HG02938 (cell line): ENCODE results near the gene PIGW.
"Not testable (repeated sequence)": the region's sequence is repeated elsewhere in the genome, so short reads cannot be mapped to it uniquely, and the experiment has no call there.

Experiments used
- ATAC-seq: cut with Tn5 transposase; IDR thresholded peaks from one replicate; pipeline ENCODE4 v1.9.1; 2021; ENCODE audit warnings: mild to moderate bottlenecking, moderate library complexity; ENCODE audit not compliant: unreplicated experiment

The PIGW gene

GRCh38 chr17:36507266-36507665 lies 27.5 kb upstream of the PIGW start:
- no peak for ATAC-seq

- not testable (repeated sequence) for ATAC-seq
These were observed 26.3 kb upstream of the PIGW start for GRCh38 chr17:36508439-36508838.

- no peak for ATAC-seq
These were observed 25.4 kb upstream of the PIGW start for GRCh38 chr17:36509272-36509985.

GRCh38 chr17:36510636-36511035 lies 24.2 kb upstream of the PIGW start:
- no peak for ATAC-seq

- no peak for ATAC-seq
These were observed 23.6 kb upstream of the PIGW start for GRCh38 chr17:36511216-36511615.

GRCh38 chr17:36512641-36513040 lies 22.1 kb upstream of the PIGW start:
- no peak for ATAC-seq

- no peak for ATAC-seq
These were observed 19.9 kb upstream of the PIGW start for GRCh38 chr17:36514856-36515255.

- ATAC-seq, result no peak
These were observed 18.9 kb upstream of the PIGW start for GRCh38 chr17:36515837-36516236.

- no peak for ATAC-seq
These were observed 11.7 kb upstream of the PIGW start for GRCh38 chr17:36523113-36523512.

GRCh38 chr17:36524428-36524876 lies 10.3 kb upstream of the PIGW start:
- ATAC-seq, result no peak

GRCh38 chr17:36525113-36525512 lies 9.7 kb upstream of the PIGW start:
- no peak for ATAC-seq

GRCh38 chr17:36525888-36526287 lies 8.9 kb upstream of the PIGW start:
- no peak for ATAC-seq

GRCh38 chr17:36527621-36528250 lies 7.1 kb upstream of the PIGW start:
- ATAC-seq, result no peak

GRCh38 chr17:36529121-36529520 lies 5.7 kb upstream of the PIGW start:
- ATAC-seq, result no peak

GRCh38 chr17:36532435-36532975 lies 2.3 kb upstream of the PIGW start:
- no peak for ATAC-seq

- ATAC-seq, result peak; percentile 35
These were observed 600 bp upstream of the PIGW start for GRCh38 chr17:36533935-36534839.

GRCh38 chr17:36535669-36536081 lies 888 bp downstream of the PIGW start:
- peak; percentile 15 for ATAC-seq

- ATAC-seq, result no peak
These were observed 5.9 kb downstream of the PIGW start for GRCh38 chr17:36540696-36541095.

- ATAC-seq, result no peak
These were observed 8.0 kb downstream of the PIGW start for GRCh38 chr17:36542755-36543154.

GRCh38 chr17:36544044-36544306 lies 9.2 kb downstream of the PIGW start:
- ATAC-seq, result peak; percentile 5

GRCh38 chr17:36544307-36545076 lies 9.7 kb downstream of the PIGW start, which contains the start of gene GGNBP2:
Gene GGNBP2 (plus strand): TSS chr17:36544919. CDS start chr17:36545725, 806 bp downstream.
- ATAC-seq, result peak; percentile 56
